Measurements from ENCODE around the gene GTF2IRD2.
"Not testable (repeated sequence)": the region's sequence is repeated elsewhere in the genome, so short reads cannot be mapped to it uniquely, and the experiment has no call there.

Gene GTF2IRD2

DNA sequence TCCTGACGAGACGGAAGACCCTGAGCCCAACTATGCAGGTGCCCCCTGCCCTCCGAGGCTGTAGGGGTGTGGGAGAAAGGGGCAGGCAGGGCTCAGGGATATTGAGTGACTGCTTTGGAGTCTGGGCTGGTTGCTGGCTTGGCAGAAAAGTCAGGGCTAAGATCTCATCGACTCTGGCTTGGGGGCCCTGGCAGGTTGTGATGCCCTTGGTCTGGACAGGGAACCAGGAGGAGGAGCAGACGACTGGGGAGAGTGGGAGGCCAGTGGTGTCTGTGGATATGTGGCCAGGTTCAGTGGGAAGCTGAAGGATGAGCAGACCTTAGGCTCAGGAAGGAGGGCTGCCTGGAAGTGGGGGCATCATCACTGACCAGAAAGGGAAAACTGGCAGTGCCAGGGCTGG, 67.8 kb downstream of the GTF2IRD2 start:
- not testable (repeated sequence) for ATAC-seq

DNA sequence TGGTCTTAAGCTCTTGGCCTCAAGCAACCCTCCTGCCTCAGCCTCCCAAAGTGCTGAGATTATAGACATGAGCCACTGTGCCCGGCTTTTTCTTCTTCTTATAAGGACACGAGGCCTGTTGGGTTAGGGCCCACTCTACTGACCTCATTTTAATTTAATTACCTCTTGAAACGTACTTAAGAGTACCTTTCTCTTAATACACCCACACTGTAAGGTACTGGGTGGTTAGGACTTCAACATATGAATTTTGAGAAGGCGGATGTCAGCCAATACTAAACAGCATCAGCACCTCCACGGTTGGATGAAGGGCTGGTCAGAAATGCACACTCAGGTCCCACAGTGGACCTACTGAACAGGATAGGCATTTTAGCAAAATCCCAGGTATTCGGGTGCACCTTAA, 69.7 kb downstream of the GTF2IRD2 start:
- not testable (repeated sequence) for ATAC-seq

DNA sequence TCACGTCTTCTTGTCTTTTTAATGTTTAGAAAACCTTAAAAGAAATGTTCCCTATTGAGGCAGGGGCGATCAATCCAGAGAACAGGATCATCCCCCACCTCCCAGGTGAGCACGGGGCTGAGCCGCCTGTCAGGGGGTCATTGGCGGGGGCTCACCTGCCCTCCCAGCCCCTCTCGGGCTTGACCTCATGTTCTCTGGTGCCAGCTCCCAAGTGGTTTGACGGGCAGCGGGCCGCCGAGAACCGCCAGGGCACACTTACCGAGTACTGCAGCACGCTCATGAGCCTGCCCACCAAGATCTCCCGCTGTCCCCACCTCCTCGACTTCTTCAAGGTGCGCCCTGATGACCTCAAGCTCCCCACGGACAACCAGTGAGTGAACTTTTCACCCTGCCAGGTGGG, 72.4 kb downstream of the GTF2IRD2 start:
- ATAC-seq: not testable (repeated sequence)

- ATAC-seq: not testable (repeated sequence)
Observed at GRCh38 chr7:74775111-74775510, 76.3 kb downstream of the GTF2IRD2 start.

GRCh38 chr7:74773760-74774750, 77.3 kb downstream of the GTF2IRD2 start, which contains the start of gene NCF1:
Gene NCF1 (plus strand): TSS chr7:74774011. CDS start chr7:74774032, 21 bp downstream.
- not testable (repeated sequence) for ATAC-seq

GRCh38 chr7:74772093-74772492, 79.3 kb downstream of the GTF2IRD2 start:
- not testable (repeated sequence) for ATAC-seq

- ATAC-seq: not testable (repeated sequence)
Observed at GRCh38 chr7:74770062-74770461, 81.3 kb downstream of the GTF2IRD2 start.

- peak; percentile 7 for ATAC-seq
Observed at GRCh38 chr7:74766991-74767390, 84.4 kb downstream of the GTF2IRD2 start.

- ATAC-seq: peak; percentile 25
Observed at GRCh38 chr7:74766509-74766908, 84.9 kb downstream of the GTF2IRD2 start.

- ATAC-seq: peak; percentile 10
Observed at GRCh38 chr7:74765205-74765918, 86.0 kb downstream of the GTF2IRD2 start.

GRCh38 chr7:74758982-74759381, 92.4 kb downstream of the GTF2IRD2 start:
- ATAC-seq: peak; percentile 73

DNA sequence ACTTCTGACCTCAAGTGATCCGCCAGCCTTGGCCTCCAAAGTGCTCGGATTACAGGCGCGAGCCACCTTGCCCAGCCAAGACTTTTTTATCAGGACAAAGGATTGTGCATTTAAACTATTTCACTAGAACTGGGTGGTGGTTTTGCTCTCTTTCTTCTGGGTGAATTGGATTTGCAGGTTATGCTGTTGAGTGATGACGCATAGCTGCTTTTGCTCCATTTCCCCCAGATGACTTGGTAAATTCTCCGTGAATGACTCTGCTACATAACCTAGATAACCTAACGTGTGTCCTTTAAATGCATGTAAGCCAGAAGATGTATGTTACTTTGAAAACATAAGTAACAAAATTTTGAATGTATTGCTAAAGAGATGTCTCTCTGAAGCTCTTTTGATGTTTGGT, 93.1 kb downstream of the GTF2IRD2 start:
- peak; percentile 77 for ATAC-seq

DNA sequence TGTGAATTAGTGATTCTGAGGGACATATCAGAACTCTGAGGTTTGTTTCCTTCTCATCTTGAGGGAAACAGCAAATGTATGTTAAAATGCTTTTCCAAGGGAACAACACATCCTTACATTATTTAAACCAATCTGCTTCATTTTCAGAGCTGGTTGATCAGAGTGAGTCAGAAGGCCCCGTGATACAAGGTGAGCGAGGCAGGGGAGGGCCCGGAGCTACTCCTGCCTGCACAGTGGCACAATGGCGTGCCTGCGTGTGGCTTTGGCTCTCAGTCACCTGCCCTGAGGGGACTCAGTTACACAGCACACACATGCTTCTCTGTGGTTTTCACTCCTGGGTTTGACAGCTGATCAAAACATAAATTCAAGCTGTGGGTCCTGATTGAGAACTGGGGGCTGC, 94.7 kb downstream of the GTF2IRD2 start:
- ATAC-seq: not testable (repeated sequence)

DNA sequence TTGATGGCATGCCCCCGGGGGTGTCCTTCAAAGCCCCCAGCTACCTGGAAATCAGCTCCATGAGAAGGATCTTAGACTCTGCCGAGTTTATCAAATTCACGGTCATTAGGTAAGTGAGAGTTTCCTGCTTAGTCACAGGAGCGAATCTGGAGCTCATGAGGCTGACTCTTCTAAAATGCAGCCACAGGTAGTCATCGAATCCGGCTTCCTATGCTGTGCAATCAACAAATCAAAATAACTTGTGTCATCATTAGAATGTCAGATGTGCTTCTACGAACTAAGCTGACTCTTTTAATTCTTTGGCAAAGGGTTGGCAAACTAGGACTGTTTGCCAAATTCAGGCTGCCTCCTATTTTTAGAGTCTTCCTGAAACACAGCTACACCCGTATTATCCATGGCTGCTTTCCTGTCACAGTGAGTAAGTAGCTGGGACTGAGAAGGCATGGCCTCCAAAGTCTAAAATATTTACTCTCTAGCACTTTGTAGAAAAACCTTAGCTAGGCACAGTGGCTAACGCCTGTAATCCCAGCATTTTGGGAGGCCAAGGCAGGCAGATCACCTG, 97.4 kb downstream of the GTF2IRD2 start:
- peak; percentile 63 for ATAC-seq

Data from SK-N-SH treated with all-trans-retinoic acid at 6 μM for 48 hours (cell line).